ENCODE measurements around the gene NOX4.

NOX4 gene

GRCh38 chr11:89490981-89491690 is at the start of gene NOX4:
NOX4 (minus strand) TSS chr11:89491375; CDS start chr11:89491246, 129 bp downstream.
- FAIRE-seq (no peak), DNase-seq (ENCODE audit: low spot score) (peak; percentile 53)

GRCh38 chr11:89540826-89541225 is 49.7 kb upstream of the NOX4 start:
- FAIRE-seq: no peak
- no peak for DNase-seq (ENCODE audit: low spot score)

GRCh38 chr11:89537936-89538335 is 46.8 kb upstream of the NOX4 start:
- no peak for FAIRE-seq
- DNase-seq (ENCODE audit: low spot score): no peak

- no peak for FAIRE-seq
- DNase-seq (ENCODE audit: low spot score): no peak
These were observed 45.8 kb upstream of the NOX4 start for GRCh38 chr11:89536926-89537325.

GRCh38 chr11:89535221-89535620 is 44.0 kb upstream of the NOX4 start:
- no peak for DNase-seq (ENCODE audit: low spot score)
- FAIRE-seq: no peak

- DNase-seq (ENCODE audit: low spot score) (no peak), FAIRE-seq (no peak)
These were observed 38.6 kb upstream of the NOX4 start for GRCh38 chr11:89529626-89530380.

GRCh38 chr11:89521792-89522191 is 30.6 kb upstream of the NOX4 start:
- no peak for FAIRE-seq
- no peak for DNase-seq (ENCODE audit: low spot score)

- DNase-seq (ENCODE audit: low spot score) (no peak), FAIRE-seq (no peak)
These were observed 30.1 kb upstream of the NOX4 start for GRCh38 chr11:89521294-89521693.

- DNase-seq (ENCODE audit: low spot score) (no peak), FAIRE-seq (no peak)
These were observed 25.3 kb upstream of the NOX4 start for GRCh38 chr11:89516496-89516895.

GRCh38 chr11:89508544-89508943 is 17.4 kb upstream of the NOX4 start:
- DNase-seq (ENCODE audit: low spot score) (no peak), FAIRE-seq (no peak)

GRCh38 chr11:89504270-89504669 is 13.1 kb upstream of the NOX4 start:
- DNase-seq (ENCODE audit: low spot score) (no peak), FAIRE-seq (no peak)

GRCh38 chr11:89503422-89503821 is 12.2 kb upstream of the NOX4 start:
- no peak for FAIRE-seq

GRCh38 chr11:89502301-89502700 is 11.1 kb upstream of the NOX4 start:
- no peak for DNase-seq (ENCODE audit: low spot score)
- FAIRE-seq: no peak

More at GRCh38 chr11:89503422-89503821, 12.2 kb upstream of the NOX4 start:
- DNase-seq (ENCODE audit: low spot score): no peak

- DNase-seq (ENCODE audit: low spot score) (no peak), FAIRE-seq (no peak)
These were observed 9.2 kb upstream of the NOX4 start for GRCh38 chr11:89500336-89500735.

- DNase-seq (ENCODE audit: low spot score) (no peak), FAIRE-seq (no peak)
These were observed 7.8 kb upstream of the NOX4 start for GRCh38 chr11:89498845-89499448.

- FAIRE-seq (no peak), DNase-seq (ENCODE audit: low spot score) (peak; percentile 68)
These were observed 4.8 kb upstream of the NOX4 start for GRCh38 chr11:89495951-89496350.

- no peak for FAIRE-seq
- DNase-seq (ENCODE audit: low spot score): no peak
These were observed 2.3 kb upstream of the NOX4 start for GRCh38 chr11:89493431-89493830.

- no peak for FAIRE-seq
- no peak for DNase-seq (ENCODE audit: low spot score)
These were observed 584 bp downstream of the NOX4 start for GRCh38 chr11:89490602-89490980.

GRCh38 chr11:89489930-89490329 is 1.2 kb downstream of the NOX4 start:
- FAIRE-seq (no peak), DNase-seq (ENCODE audit: low spot score) (no peak)

- FAIRE-seq: no peak
These were observed 4.2 kb downstream of the NOX4 start for GRCh38 chr11:89487016-89487415.

GRCh38 chr11:89484896-89485295 is 6.3 kb downstream of the NOX4 start:
- FAIRE-seq: no peak
- DNase-seq (ENCODE audit: low spot score): no peak

More at GRCh38 chr11:89487016-89487415, 4.2 kb downstream of the NOX4 start:
- DNase-seq (ENCODE audit: low spot score): no peak

GRCh38 chr11:89477175-89477574 is 14.0 kb downstream of the NOX4 start:
- FAIRE-seq (no peak), DNase-seq (ENCODE audit: low spot score) (no peak)

All from urothelium cell line (cell line).